ENCODE results near the gene DGAT2.

DNA sequence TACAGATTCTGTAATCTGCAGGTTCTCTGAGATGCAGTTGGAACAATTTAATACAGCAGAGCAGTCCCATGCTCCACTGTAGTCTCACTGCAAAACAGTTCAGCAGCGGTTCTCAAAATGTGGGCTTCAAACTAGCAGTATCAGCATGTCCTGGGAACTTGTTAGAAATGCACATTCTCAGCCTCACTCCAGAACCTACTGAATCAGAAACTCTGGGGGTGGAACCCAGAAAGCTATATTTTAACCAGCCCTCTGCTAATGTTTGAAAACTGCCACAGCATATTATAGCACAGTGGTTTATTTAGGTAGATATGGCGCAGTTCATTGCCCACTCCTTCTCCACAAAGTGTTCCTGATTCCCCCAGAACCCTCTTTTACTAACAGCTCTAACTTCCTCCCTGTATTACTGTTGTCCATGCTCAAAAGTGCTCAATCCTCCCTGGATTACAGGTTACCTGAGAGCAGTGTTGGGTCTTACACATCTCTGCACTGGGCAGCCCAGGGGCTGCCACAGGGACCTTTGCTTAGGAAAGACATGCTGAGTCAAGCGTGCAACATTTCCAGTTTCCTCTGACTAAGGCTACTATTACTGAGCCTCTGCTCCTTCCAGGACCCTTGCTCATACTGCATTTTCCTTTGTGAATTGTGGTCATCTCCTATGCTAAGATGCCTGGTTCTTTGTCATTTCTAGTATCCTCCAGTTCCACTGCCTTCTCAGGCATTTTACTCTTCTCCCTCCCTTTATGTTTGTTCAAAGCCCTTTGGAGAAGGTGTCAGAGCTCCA lies 7.7 kb upstream of the DGAT2 start:
- TF ChIP-seq, protein P1, sequence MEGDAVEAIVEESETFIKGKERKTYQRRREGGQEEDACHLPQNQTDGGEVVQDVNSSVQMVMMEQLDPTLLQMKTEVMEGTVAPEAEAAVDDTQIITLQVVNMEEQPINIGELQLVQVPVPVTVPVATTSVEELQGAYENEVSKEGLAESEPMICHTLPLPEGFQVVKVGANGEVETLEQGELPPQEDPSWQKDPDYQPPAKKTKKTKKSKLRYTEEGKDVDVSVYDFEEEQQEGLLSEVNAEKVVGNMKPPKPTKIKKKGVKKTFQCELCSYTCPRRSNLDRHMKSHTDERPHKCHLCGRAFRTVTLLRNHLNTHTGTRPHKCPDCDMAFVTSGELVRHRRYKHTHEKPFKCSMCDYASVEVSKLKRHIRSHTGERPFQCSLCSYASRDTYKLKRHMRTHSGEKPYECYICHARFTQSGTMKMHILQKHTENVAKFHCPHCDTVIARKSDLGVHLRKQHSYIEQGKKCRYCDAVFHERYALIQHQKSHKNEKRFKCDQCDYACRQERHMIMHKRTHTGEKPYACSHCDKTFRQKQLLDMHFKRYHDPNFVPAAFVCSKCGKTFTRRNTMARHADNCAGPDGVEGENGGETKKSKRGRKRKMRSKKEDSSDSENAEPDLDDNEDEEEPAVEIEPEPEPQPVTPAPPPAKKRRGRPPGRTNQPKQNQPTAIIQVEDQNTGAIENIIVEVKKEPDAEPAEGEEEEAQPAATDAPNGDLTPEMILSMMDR (IDR thresholded peaks at IDR 0.05) = no peak
- TF ChIP-seq POLR2A (IDR thresholded peaks at IDR 0.05) = no peak

All from vagina (tissue), 2 donors.